Endodermal cell (in vitro differentiated cells): ENCODE data around the gene CASZ1. TPM values are rescaled to one million over a fixed set of nuclear protein-coding genes. Genes with fewer than 3 reads are reported as not detected.

Experiments
- DNase-seq: peaks from one replicate; pipeline ENCODE4 v3.0.0-alpha.2; 2017
- H3K27ac ChIP-seq: 2 replicates; pipeline ENCODE4 v1.5.1; 2013; ENCODE audit warnings: mild to moderate bottlenecking, low read depth, low read length, moderate library complexity
- H3K27me3 ChIP-seq: 2 replicates; pipeline ENCODE4 v1.6.1; 2013; ENCODE audit warnings: mild to moderate bottlenecking, low read length, moderate library complexity; ENCODE audit not compliant: insufficient read depth, control insufficient read depth, poor library complexity, severe bottlenecking
- H3K36me3 ChIP-seq: 2 replicates; pipeline ENCODE4 v1.7.0; 2013; ENCODE audit warnings: mild to moderate bottlenecking, low read length, moderate library complexity; ENCODE audit not compliant: control insufficient read depth, insufficient read depth
- H3K4me1 ChIP-seq: one replicate; pipeline ENCODE4 v1.7.0; 2013; ENCODE audit warnings: low read length; ENCODE audit not compliant: control insufficient read depth, insufficient read depth
- H3K4me3 ChIP-seq: 2 replicates; pipeline ENCODE4 v1.5.1; 2013; ENCODE audit warnings: mild to moderate bottlenecking, low read length, moderate library complexity
- H3K9ac ChIP-seq: 2 replicates; pipeline ENCODE4 v1.6.1; 2013; ENCODE audit warnings: mild to moderate bottlenecking, low read length, moderate library complexity; ENCODE audit not compliant: poor library complexity, severe bottlenecking; ENCODE audit errors: extremely low read depth
- H3K9me3 ChIP-seq: 2 replicates; pipeline ENCODE4 v1.6.1; 2013; ENCODE audit warnings: mild to moderate bottlenecking, low read length, moderate library complexity; ENCODE audit not compliant: control insufficient read depth
- H3K27ac Mint-ChIP-seq: 2 replicates; pipeline ENCODE4 v1.8.0; 2020; ENCODE audit warnings: mixed read lengths
- H3K27me3 Mint-ChIP-seq: 2 replicates; pipeline ENCODE4 v1.8.0; 2021; ENCODE audit warnings: mild to moderate bottlenecking, mixed read lengths; ENCODE audit not compliant: insufficient read depth
- H3K36me3 Mint-ChIP-seq: 2 replicates; pipeline ENCODE4 v1.8.0; 2020; ENCODE audit warnings: low read depth, mixed read lengths
- H3K4me1 Mint-ChIP-seq: 2 replicates; pipeline ENCODE4 v1.8.0; 2020; ENCODE audit warnings: mixed read lengths
- H3K4me3 Mint-ChIP-seq: 2 replicates; pipeline ENCODE4 v1.8.0; 2020; ENCODE audit warnings: mild to moderate bottlenecking, moderate library complexity, mixed read lengths
- H3K9me3 Mint-ChIP-seq: 2 replicates; pipeline ENCODE4 v1.8.0; 2020; ENCODE audit warnings: mild to moderate bottlenecking, mixed read lengths
- WGBS, 2 experiments: methylation state at CpG; one replicate each; pipeline versions ENCODE4 v1.1.5 to v1.1.7; 2013; ENCODE audit warnings: missing lambda C conversion rate in 2 of 2, mixed read lengths in 1 of 2; ENCODE audit not compliant: insufficient coverage in 1 of 2, insufficient read length in 1 of 2; 5-methylcytosine and 5-hydroxymethylcytosine counted together
- total RNA-seq, 2 donors: library from RNA; stranded (reverse); fragmentation: NEBNext Ultra II Directional in 1 of 2; extraction: Animal tissue kit (Norgen Biotek cat#: 25700) in 1 of 2; gene quantifications; 2 replicates in 1 of 2; 3 replicates in 1 of 2; pipeline ENCODE4 v1.2.1, GENCODE V29; 2021
- TF ChIP-seq, protein P1 (sequence below): fragments of 200-600 bp; sonication (generic); conservative IDR thresholded peaks from 2 replicates; pipeline ENCODE4 v1.5.0; 2021; ENCODE audit warnings: antibody characterized with exemption, mild to moderate bottlenecking

Gene CASZ1
- total RNA-seq, 2 donors from 2014 or later: 3.5 to 5.9 TPM

GRCh38 chr1:10762875-10763274 is 33.6 kb downstream of the CASZ1 start:
- H3K27ac ChIP-seq: no peak overlapping the region
- no peak for DNase-seq
- no peaks in the 10 kb centered on the region for H3K9me3 ChIP-seq
- 89 to 95% methylated on average over 3 to 12 of the region's 12 CpGs for WGBS, 2 experiments
- Mint-ChIP-seq H3K36me3 (no peaks in the 10 kb centered on the region), H3K4me3 (no peak overlapping the region), H3K4me1 (peaks cover 8% of the 10 kb centered on the region), H3K27me3 (no peaks in the 10 kb centered on the region), H3K27ac (no peak overlapping the region), H3K9me3 (no peaks in the 10 kb centered on the region)
- no peaks in the 10 kb centered on the region for H3K36me3 ChIP-seq
- H3K27me3 ChIP-seq: no peaks in the 10 kb centered on the region
- no peaks in the 10 kb centered on the region for H3K4me1 ChIP-seq
- TF ChIP-seq, protein P1, sequence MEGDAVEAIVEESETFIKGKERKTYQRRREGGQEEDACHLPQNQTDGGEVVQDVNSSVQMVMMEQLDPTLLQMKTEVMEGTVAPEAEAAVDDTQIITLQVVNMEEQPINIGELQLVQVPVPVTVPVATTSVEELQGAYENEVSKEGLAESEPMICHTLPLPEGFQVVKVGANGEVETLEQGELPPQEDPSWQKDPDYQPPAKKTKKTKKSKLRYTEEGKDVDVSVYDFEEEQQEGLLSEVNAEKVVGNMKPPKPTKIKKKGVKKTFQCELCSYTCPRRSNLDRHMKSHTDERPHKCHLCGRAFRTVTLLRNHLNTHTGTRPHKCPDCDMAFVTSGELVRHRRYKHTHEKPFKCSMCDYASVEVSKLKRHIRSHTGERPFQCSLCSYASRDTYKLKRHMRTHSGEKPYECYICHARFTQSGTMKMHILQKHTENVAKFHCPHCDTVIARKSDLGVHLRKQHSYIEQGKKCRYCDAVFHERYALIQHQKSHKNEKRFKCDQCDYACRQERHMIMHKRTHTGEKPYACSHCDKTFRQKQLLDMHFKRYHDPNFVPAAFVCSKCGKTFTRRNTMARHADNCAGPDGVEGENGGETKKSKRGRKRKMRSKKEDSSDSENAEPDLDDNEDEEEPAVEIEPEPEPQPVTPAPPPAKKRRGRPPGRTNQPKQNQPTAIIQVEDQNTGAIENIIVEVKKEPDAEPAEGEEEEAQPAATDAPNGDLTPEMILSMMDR: no peak
- H3K4me3 ChIP-seq: no peak overlapping the region
- H3K9ac ChIP-seq: no peak overlapping the region

DNA sequence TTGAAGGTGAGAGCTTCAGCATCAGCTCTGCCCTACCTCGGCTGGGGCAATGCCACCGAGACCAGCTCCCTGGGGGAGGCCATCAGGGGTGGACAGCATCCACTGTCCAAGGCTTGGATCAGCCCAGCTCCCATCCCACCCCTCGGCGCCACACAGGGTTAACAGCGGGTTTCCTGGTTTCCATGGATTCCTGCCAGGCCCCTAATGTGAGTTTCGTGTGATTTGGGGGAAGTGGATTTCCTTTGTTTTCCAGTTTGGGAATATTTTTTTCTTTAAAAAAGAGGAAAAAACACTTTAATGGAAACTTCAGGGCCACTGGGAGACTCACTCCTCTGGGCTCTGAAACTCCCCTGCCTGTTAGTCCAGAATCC is 34.3 kb downstream of the CASZ1 start:
- Histone ChIP-seq H3K9me3 (no peaks in the 10 kb centered on the region), H3K27me3 (no peaks in the 10 kb centered on the region), H3K4me1 (no peaks in the 10 kb centered on the region), H3K4me3 (no peak overlapping the region), H3K36me3 (no peaks in the 10 kb centered on the region), H3K27ac (no peak overlapping the region), H3K9ac (no peak overlapping the region)
- DNase-seq: no peak
- Mint-ChIP-seq H3K4me3 (no peak overlapping the region), H3K27ac (no peak overlapping the region), H3K9me3 (no peaks in the 10 kb centered on the region), H3K36me3 (no peaks in the 10 kb centered on the region), H3K4me1 (peaks cover 10% of the 10 kb centered on the region), H3K27me3 (peaks cover 1% of the 10 kb centered on the region)
- TF ChIP-seq, protein P1: no peak
- 81 to 85% methylated on average over 2 to 6 of the region's 6 CpGs for WGBS, 2 experiments

- H3K27ac Mint-ChIP-seq: no peak overlapping the region
These were observed 34.8 kb downstream of the CASZ1 start for GRCh38 chr1:10761503-10762152.

More at GRCh38 chr1:10761503-10762152, 34.8 kb downstream of the CASZ1 start:
- no peaks in the 10 kb centered on the region for H3K27me3 ChIP-seq
- WGBS, 2 experiments: 90 to 95% methylated on average over 12 to 23 of the region's 23 CpGs
- no peaks in the 10 kb centered on the region for H3K9me3 Mint-ChIP-seq
- no peak overlapping the region for H3K4me3 ChIP-seq
- H3K36me3 ChIP-seq: no peaks in the 10 kb centered on the region
- TF ChIP-seq, protein P1: no peak
- H3K27me3 Mint-ChIP-seq: peaks cover 2% of the 10 kb centered on the region
- H3K4me3 Mint-ChIP-seq: no peak overlapping the region
- H3K9ac ChIP-seq: no peak overlapping the region
- no peak for DNase-seq
- no peaks in the 10 kb centered on the region for H3K4me1 ChIP-seq
- no peak overlapping the region for H3K27ac ChIP-seq
- no peaks in the 10 kb centered on the region for H3K36me3 Mint-ChIP-seq
- peaks cover 15% of the 10 kb centered on the region for H3K4me1 Mint-ChIP-seq
- no peaks in the 10 kb centered on the region for H3K9me3 ChIP-seq
